OCI-LY3 (cell line): ENCODE data around the gene KANSL1.

ENCODE experiments used
- H2AFZ ChIP-seq: fragments of 200-600, 300-600 bp; shearing (Covaris generic); 2 replicates; pipeline ENCODE4 v1.6.0; 2014; ENCODE audit warnings: antibody characterized with exemption, low read depth, low read length
- H3K27ac ChIP-seq: fragments of 200-600, 300-600 bp; sonication (generic); 2 replicates; pipeline ENCODE4 v1.5.1; 2014; ENCODE audit warnings: mild to moderate bottlenecking, low read length, moderate library complexity, mixed read lengths
- H3K27me3 ChIP-seq: fragments of 200-600, 300-600 bp; sonication (generic); 2 replicates; pipeline ENCODE4 v1.6.1; 2014; ENCODE audit warnings: low read depth, low read length, mixed read lengths
- H3K36me3 ChIP-seq: fragments of 200-600, 300-600 bp; sonication (generic); replicated peaks from 2 replicates; pipeline ENCODE3; 2014; ENCODE audit warnings: low read depth, low read length, mixed read lengths
- H3K4me1 ChIP-seq: fragments of 300-600, 200-600 bp; sonication (generic); 2 replicates; pipeline ENCODE4 v1.6.1; 2014; ENCODE audit warnings: low read length, mixed read lengths
- H3K4me2 ChIP-seq: fragments of 200-600, 300-600 bp; sonication (generic); 2 replicates; pipeline ENCODE4 v1.6.1; 2014; ENCODE audit warnings: low read length, mixed read lengths
- H3K4me3 ChIP-seq: fragments of 300-600, 200-600 bp; sonication (generic); 2 replicates; pipeline ENCODE4 v1.5.1; 2014; ENCODE audit warnings: antibody characterized with exemption, mild to moderate bottlenecking, low read length, moderate library complexity
- H3K79me2 ChIP-seq: fragments of 300-600, 200-600 bp; shearing (Covaris generic); 2 replicates; pipeline ENCODE4 v1.6.1; 2014; ENCODE audit warnings: mild to moderate bottlenecking, low read length, mixed read lengths
- H3K9ac ChIP-seq: fragments of 300-600, 200-600 bp; shearing (Covaris generic); 2 replicates; pipeline ENCODE4 v1.6.0; 2014; ENCODE audit warnings: mild to moderate bottlenecking, low read length, moderate library complexity
- H3K9me3 ChIP-seq: fragments of 200-600, 300-600 bp; shearing (Covaris generic); 2 replicates; pipeline ENCODE4 v1.6.1; 2014; ENCODE audit warnings: low read length, mixed read lengths; ENCODE audit not compliant: insufficient read depth
- H4K20me1 ChIP-seq: fragments of 200-600, 300-600 bp; sonication (generic); 2 replicates; pipeline ENCODE4 v1.6.1; 2016; ENCODE audit warnings: low read length, mixed read lengths; ENCODE audit not compliant: insufficient read depth
- EZH2phosphoT487 ChIP-seq: fragments of 200-600 bp; shearing (Covaris generic); IDR thresholded peaks from 2 replicates; pipeline ENCODE4 v1.6.1; 2018; ENCODE audit warnings: antibody characterized with exemption, mixed run types, low read depth
- TF ChIP-seq, protein P1 (sequence below): fragments of 200-600, 300-600 bp; sonication (generic); IDR thresholded peaks from 2 replicates; pipeline ENCODE4 v1.5.1; 2014; ENCODE audit warnings: antibody characterized with exemption, low read length, low read depth

The KANSL1 gene

DNA sequence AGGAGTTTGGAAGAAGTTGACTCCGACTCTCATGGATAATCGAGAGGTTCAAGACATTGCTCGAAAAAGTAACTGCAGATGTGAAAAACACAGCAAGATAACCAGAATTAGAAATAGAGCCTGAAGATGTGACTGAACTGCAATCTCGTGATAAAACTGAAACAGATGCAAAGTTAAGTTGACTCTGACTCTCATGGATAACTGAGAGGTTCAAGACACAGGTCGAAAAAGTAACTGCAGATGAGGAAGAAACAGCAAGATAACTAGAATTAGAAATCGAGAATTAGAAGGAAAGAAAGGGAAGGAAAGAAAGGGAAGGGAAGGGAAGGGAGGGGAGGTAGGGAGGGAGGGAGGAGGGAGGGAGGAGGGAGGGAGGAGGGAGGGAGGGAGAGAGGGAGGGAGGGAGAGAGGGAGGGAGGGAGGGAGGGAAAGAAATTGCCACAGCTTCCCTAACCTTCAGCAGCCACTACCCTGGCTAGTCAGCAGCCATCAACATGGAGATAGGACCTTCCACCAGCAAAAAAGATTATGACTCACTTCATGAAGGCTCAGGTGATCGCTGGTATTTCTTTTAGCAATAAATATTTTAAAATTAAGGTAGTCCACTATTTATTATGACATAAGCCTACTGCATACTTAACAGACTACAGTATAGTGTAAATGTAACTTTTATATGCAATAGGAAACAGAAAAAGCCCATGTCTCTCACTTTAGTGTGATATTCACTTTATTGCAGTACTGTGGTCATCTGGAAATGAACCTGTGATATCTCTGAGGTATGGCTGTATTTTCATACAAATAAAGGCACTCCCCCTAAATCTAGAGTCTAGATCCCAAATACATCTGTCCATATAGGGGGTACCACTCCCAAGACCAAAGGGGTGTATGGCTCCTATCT is 68.3 kb downstream of the KANSL1 start:
- TF ChIP-seq, protein P1, sequence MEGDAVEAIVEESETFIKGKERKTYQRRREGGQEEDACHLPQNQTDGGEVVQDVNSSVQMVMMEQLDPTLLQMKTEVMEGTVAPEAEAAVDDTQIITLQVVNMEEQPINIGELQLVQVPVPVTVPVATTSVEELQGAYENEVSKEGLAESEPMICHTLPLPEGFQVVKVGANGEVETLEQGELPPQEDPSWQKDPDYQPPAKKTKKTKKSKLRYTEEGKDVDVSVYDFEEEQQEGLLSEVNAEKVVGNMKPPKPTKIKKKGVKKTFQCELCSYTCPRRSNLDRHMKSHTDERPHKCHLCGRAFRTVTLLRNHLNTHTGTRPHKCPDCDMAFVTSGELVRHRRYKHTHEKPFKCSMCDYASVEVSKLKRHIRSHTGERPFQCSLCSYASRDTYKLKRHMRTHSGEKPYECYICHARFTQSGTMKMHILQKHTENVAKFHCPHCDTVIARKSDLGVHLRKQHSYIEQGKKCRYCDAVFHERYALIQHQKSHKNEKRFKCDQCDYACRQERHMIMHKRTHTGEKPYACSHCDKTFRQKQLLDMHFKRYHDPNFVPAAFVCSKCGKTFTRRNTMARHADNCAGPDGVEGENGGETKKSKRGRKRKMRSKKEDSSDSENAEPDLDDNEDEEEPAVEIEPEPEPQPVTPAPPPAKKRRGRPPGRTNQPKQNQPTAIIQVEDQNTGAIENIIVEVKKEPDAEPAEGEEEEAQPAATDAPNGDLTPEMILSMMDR: no peak
- no peak for TF ChIP-seq EZH2phosphoT487
- H4K20me1 ChIP-seq: peaks cover 97% of the 10 kb centered on the region

DNA sequence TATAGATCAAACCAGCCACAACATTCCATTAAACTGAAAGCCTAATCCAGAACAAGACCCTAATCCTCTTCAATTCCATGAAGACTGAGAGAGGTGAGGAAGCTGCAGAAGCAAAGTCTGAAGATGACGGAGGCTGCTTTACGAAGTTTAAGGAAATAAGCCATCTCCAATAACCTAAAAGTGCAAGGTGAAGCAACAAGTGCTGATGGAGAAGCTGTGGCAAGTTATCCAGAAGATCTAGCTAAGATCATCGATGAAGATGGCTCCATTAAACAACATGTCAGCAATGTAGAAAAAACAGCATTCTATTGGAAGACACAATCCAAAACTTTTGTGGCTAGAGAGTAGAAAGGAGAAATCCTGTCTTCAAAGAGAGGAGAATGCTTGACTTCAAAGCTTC is 69.6 kb downstream of the KANSL1 start:
- no peak for TF ChIP-seq EZH2phosphoT487
- TF ChIP-seq, protein P1: no peak
- H3K9ac ChIP-seq: no peak overlapping the region
- peaks cover 15% of the 10 kb centered on the region for H3K4me1 ChIP-seq
- no peaks in the 10 kb centered on the region for H3K36me3 ChIP-seq
- no peak overlapping the region for H3K4me3 ChIP-seq
- peaks cover 98% of the 10 kb centered on the region for H3K79me2 ChIP-seq
- H3K9me3 ChIP-seq: no peaks in the 10 kb centered on the region
- H2AFZ ChIP-seq: no peak overlapping the region
- H3K4me2 ChIP-seq: no peak overlapping the region
- no peak overlapping the region for H3K27ac ChIP-seq
- peaks cover 97% of the 10 kb centered on the region for H4K20me1 ChIP-seq
- H3K27me3 ChIP-seq: no peaks in the 10 kb centered on the region

More for the DNA sequence above, 68.3 kb downstream of the KANSL1 start:
- no peaks in the 10 kb centered on the region for H3K36me3 ChIP-seq
- no peak overlapping the region for H3K27ac ChIP-seq
- H3K9ac ChIP-seq: no peak overlapping the region
- no peak overlapping the region for H2AFZ ChIP-seq
- H3K4me2 ChIP-seq: no peak overlapping the region
- H3K4me3 ChIP-seq: no peak overlapping the region
- H3K79me2 ChIP-seq: peaks cover 98% of the 10 kb centered on the region
- no peaks in the 10 kb centered on the region for H3K9me3 ChIP-seq
- peaks cover 15% of the 10 kb centered on the region for H3K4me1 ChIP-seq
- H3K27me3 ChIP-seq: no peaks in the 10 kb centered on the region

DNA sequence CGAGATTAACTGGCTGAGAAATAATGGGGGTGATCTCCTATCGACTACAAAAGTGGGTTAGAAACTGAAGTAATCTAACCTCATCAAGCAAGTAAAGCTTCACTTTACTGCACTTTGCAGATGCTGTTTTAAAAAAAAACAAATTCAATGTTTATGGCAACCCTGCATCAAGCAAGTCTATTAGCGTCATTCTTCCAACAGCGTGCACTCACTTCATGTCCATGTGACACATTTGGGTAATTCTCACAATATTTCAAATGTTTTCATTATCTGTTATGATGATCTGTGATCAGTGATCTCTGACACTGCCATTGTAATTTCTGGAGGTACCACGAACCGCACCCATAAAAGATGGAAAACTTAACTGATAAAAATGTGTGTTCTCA is 70.8 kb downstream of the KANSL1 start:
- H3K36me3 ChIP-seq: no peaks in the 10 kb centered on the region
- no peak overlapping the region for H3K4me2 ChIP-seq
- H3K4me3 ChIP-seq: no peak overlapping the region
- peaks cover 98% of the 10 kb centered on the region for H3K79me2 ChIP-seq
- peaks cover 15% of the 10 kb centered on the region for H3K4me1 ChIP-seq
- TF ChIP-seq EZH2phosphoT487: no peak
- no peaks in the 10 kb centered on the region for H3K27me3 ChIP-seq
- H4K20me1 ChIP-seq: peaks cover 96% of the 10 kb centered on the region
- H3K9ac ChIP-seq: no peak overlapping the region
- no peaks in the 10 kb centered on the region for H3K9me3 ChIP-seq
- no peak overlapping the region for H3K27ac ChIP-seq
- H2AFZ ChIP-seq: no peak overlapping the region

DNA sequence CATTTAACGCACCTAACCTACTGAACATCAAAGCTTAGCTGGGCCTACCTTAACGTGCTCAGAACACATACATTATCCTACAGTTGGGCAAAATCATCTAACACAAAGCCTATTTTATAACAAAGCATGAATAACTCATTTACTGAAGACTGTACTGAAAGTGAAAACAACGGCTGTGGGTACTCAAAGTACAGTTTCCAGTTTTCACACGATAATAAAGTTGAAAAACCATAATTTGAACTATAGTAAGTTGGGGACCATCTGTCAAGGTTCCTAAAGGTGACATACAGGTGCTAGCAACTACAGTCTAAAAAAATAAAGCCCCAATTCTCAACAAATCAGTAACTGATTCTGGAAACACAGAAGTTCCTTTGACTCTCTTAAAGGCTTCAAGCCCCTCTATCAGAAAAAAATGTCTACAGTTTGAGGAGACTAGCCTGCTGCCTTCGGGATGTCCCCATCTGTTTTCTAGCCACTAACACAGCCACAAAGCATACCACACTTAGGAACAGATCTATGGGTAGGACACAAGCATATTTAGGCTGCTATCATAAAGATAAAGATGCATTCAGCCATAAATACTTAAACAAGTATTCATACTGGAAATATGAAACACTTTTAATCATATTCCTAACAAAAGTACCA is 71.3 kb downstream of the KANSL1 start:
- Histone ChIP-seq H3K4me3 (no peak overlapping the region), H3K79me2 (peaks cover 98% of the 10 kb centered on the region)

More for the DNA sequence above, 71.3 kb downstream of the KANSL1 start:
- H3K27ac ChIP-seq: no peak overlapping the region
- H2AFZ ChIP-seq: no peak overlapping the region
- no peak overlapping the region for H3K9ac ChIP-seq
- no peaks in the 10 kb centered on the region for H3K9me3 ChIP-seq
- H3K4me1 ChIP-seq: peaks cover 15% of the 10 kb centered on the region
- H3K27me3 ChIP-seq: no peaks in the 10 kb centered on the region
- H3K4me2 ChIP-seq: no peak overlapping the region
- no peaks in the 10 kb centered on the region for H3K36me3 ChIP-seq
- H4K20me1 ChIP-seq: peaks cover 96% of the 10 kb centered on the region
- TF ChIP-seq EZH2phosphoT487: no peak
- TF ChIP-seq, protein P1: no peak
